ENCODE results near the gene RPL35A. TPM values are rescaled to one million over a fixed set of nuclear protein-coding genes. Genes with fewer than 3 reads are reported as not detected.
"Not testable (repeated sequence)": the region's sequence is repeated elsewhere in the genome, so short reads cannot be mapped to it uniquely, and the experiment has no call there.

The RPL35A gene
- total and polyA plus RNA-seq, 2 of the 4 experiments (the other 2 are of a cell fraction): 906 to 1,064 TPM

DNA sequence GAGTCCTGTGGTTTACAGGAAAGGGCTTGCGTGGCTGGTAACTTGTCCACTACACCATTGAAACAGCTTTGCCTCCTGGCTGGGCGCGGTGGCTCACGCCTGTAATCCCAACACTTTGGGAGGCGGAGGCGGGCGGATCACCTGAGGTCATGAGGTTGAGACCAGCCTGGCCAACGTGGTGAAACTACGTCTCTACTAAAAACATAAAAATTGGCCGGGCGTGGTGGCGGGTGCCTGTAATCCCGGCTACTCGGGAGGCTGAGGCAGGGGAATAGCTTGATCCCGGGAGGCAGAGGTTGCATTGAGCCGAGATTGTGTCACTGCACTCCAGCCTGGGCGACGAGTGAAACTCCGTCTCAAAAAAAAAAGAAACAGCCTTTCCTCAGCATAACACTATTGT lies 8.9 kb downstream of the RPL35A start:
- H3K9me3 ChIP-seq (ENCODE audit: control insufficient read depth, insufficient read depth, low read length); H2BK5ac ChIP-seq (ENCODE audit: low read depth, low read length, poor library complexity, severe bottlenecking); H2AFZ ChIP-seq (replicated peaks; ENCODE audit: low read length, poor library complexity); in situ Hi-C loops (cut with MboI; ENCODE audit: low sequenced_read_pairs); H3K4me2 ChIP-seq (ENCODE audit: low read depth, low read length); H2AK5ac ChIP-seq (ENCODE audit: low read depth, low read length); H3K4me3 ChIP-seq (ENCODE audit: insufficient read depth, low read depth, low read length); H3K27me3 ChIP-seq (ENCODE audit: control insufficient read depth, insufficient read depth, low read length); H3K9me1 ChIP-seq (ENCODE audit: insufficient read depth, low read length); H3K27ac ChIP-seq (ENCODE audit: insufficient read depth, low read length); H3K9ac ChIP-seq (ENCODE audit: low read depth, low read length); H2BK120ac ChIP-seq (ENCODE audit: low read depth, low read length); H3K14ac ChIP-seq (replicated peaks; ENCODE audit: low read depth, low read length); BruUV-seq (replicated peaks); H4K5ac ChIP-seq (ENCODE audit: low read depth, low read length); DNase-seq; H3K23ac ChIP-seq (ENCODE audit: low read depth, low read length); H4K91ac ChIP-seq (ENCODE audit: insufficient read depth, low read depth, low read length); H3K4me1 ChIP-seq (ENCODE audit: control insufficient read depth, insufficient read depth, low read length); H2AK9ac ChIP-seq (replicated peaks; ENCODE audit: low read depth, low read length, poor library complexity); H3K18ac ChIP-seq (ENCODE audit: low read depth, low read length); CTCF ChIA-PET; intact Hi-C loops (cut with micrococcal nuclease); H2BK15ac ChIP-seq (ENCODE audit: low read depth, low read length); H2BK20ac ChIP-seq (ENCODE audit: low read depth, low read length); POLR2A ChIA-PET (ENCODE audit: unreplicated experiment); H3K4ac ChIP-seq (ENCODE audit: low read depth, low read length); H3K56ac ChIP-seq (ENCODE audit: extremely low read depth, insufficient read depth, low read length); ATAC-seq (ENCODE audit: low read depth); dilution Hi-C loops (cut with HindIII; ENCODE audit: low sequenced_read_pairs, unreplicated experiment): not testable (repeated sequence)
- WGBS, 2 experiments (ENCODE audit: extremely low coverage in 2 of 2, insufficient read length in 1 of 2): 94% methylated on average over 8 of the region's 19 CpGs; no CpG with 5 or more reads in 1 of the 2 experiments
- Histone ChIP-seq H4K20me1 (ENCODE audit: insufficient read depth, low read length) (peaks cover 24% of the 10 kb centered on the region), H3K36me3 (ENCODE audit: control insufficient read depth, insufficient read depth, low read length) (peaks cover 16% of the 10 kb centered on the region), H3K79me1 (ENCODE audit: low read depth in 1 of 2, low read length in 2 of 2) (peaks cover 12 to 41% of the 10 kb centered on the region in 2 experiments), H4K8ac (ENCODE audit: low read depth in 2 of 2, low read length in 2 of 2) (peak overlapping the region; percentile 94 to 97; a peak in 1 of 4 replicates)
